IMR-90 (cell line): ENCODE measurements around the gene TCFL5. TPM values are rescaled to one million over a fixed set of nuclear protein-coding genes. Genes with fewer than 3 reads are reported as not detected.

ENCODE experiments used
- ATAC-seq: fragments of 200-7000 bp; cut with Tn5 transposase; 2 replicates; pipeline ENCODE4 v1.9.1; 2020; ENCODE audit warnings: low read depth, mild to moderate bottlenecking, moderate library complexity
- BruUV-seq: library from RNA; stranded (reverse); fragments of 400-500 nt; replicated peaks from 2 replicates; lab custom pipeline; 2021; lab: Mats Ljungman, UMichigan
- CTCF ChIA-PET: fragments of 300-600 bp; formaldehyde crosslinking; extraction: SDS; loops from one replicate; lab custom pipeline; 2021; ENCODE audit warnings: antibody characterized with exemption; lab: Yijun Ruan, JAX
- POLR2A ChIA-PET: fragments of 300-600 bp; sonication (Branson Sonifier 250); formaldehyde crosslinking; loops from one replicate; lab custom pipeline; 2022; ENCODE audit warnings: antibody characterized with exemption; ENCODE audit not compliant: unreplicated experiment; lab: Charles Lee
- DNase-seq: peaks from one replicate; pipeline ENCODE4 v3.0.0; 2013
- H2AFZ ChIP-seq: replicated peaks from 2 replicates; pipeline ENCODE3; 2013; ENCODE audit warnings: low read length, mild to moderate bottlenecking; ENCODE audit not compliant: poor library complexity
- H2AK5ac ChIP-seq: 2 replicates; pipeline ENCODE4 v1.6.1; 2013; ENCODE audit warnings: low read depth, low read length, inconsistent platforms
- H2AK9ac ChIP-seq: replicated peaks from 2 replicates; pipeline ENCODE3; 2013; ENCODE audit warnings: mild to moderate bottlenecking, low read depth, low read length, moderate library complexity; ENCODE audit not compliant: poor library complexity
- H2BK120ac ChIP-seq: 2 replicates; pipeline ENCODE4 v1.6.1; 2013; ENCODE audit warnings: low read depth, low read length, inconsistent platforms
- H2BK15ac ChIP-seq: 3 replicates; pipeline ENCODE4 v1.6.1; 2013; ENCODE audit warnings: low read depth, low read length, inconsistent platforms
- H2BK20ac ChIP-seq: 2 replicates; pipeline ENCODE4 v1.6.1; 2013; ENCODE audit warnings: low read depth, mild to moderate bottlenecking, inconsistent platforms, low read length, moderate library complexity
- H2BK5ac ChIP-seq: 2 replicates; pipeline ENCODE4 v1.6.1; 2013; ENCODE audit warnings: mild to moderate bottlenecking, low read depth, low read length, inconsistent platforms; ENCODE audit not compliant: poor library complexity, severe bottlenecking
- H3K14ac ChIP-seq: replicated peaks from 2 replicates; pipeline ENCODE4 v1.6.1; 2013; ENCODE audit warnings: low read depth, low read length, inconsistent platforms
- H3K18ac ChIP-seq: 2 replicates; pipeline ENCODE4 v1.6.1; 2013; ENCODE audit warnings: low read depth, low read length, control low read depth
- H3K23ac ChIP-seq: 2 replicates; pipeline ENCODE4 v1.6.1; 2013; ENCODE audit warnings: low read depth, low read length, inconsistent platforms
- H3K27ac ChIP-seq: 2 replicates; pipeline ENCODE4 v1.5.1; 2013; ENCODE audit warnings: mild to moderate bottlenecking, control low read depth, low read length; ENCODE audit not compliant: insufficient read depth
- H3K27me3 ChIP-seq: 2 replicates; pipeline ENCODE4 v1.6.1; 2013; ENCODE audit warnings: low read length; ENCODE audit not compliant: control insufficient read depth, insufficient read depth
- H3K36me3 ChIP-seq: 2 replicates; pipeline ENCODE4 v1.6.1; 2013; ENCODE audit warnings: low read length, mixed read lengths; ENCODE audit not compliant: control insufficient read depth, insufficient read depth
- H3K4ac ChIP-seq: 2 replicates; pipeline ENCODE4 v1.6.1; 2013; ENCODE audit warnings: low read depth, low read length, inconsistent platforms
- H3K4me1 ChIP-seq: 2 replicates; pipeline ENCODE4 v1.6.1; 2013; ENCODE audit warnings: low read length, mixed read lengths; ENCODE audit not compliant: control insufficient read depth, insufficient read depth
- H3K4me2 ChIP-seq: 2 replicates; pipeline ENCODE4 v1.6.1; 2013; ENCODE audit warnings: low read depth, mild to moderate bottlenecking, control low read depth, low read length, moderate library complexity
- H3K4me3 ChIP-seq: 2 replicates; pipeline ENCODE4 v1.5.1; 2013; ENCODE audit warnings: low read depth, mild to moderate bottlenecking, control low read depth, low read length, moderate library complexity; ENCODE audit not compliant: insufficient read depth
- H3K56ac ChIP-seq: 2 replicates; pipeline ENCODE4 v1.6.1; 2013; ENCODE audit warnings: low read length, inconsistent platforms; ENCODE audit not compliant: insufficient read depth; ENCODE audit errors: extremely low read depth
- H3K79me1 ChIP-seq, 2 experiments: 2 replicates each; pipeline ENCODE4 v1.6.1; 2013; ENCODE audit warnings: low read length in 2 of 2, inconsistent platforms in 1 of 2, low read depth in 1 of 2
- H3K9ac ChIP-seq: 2 replicates; pipeline ENCODE4 v1.6.1; 2013; ENCODE audit warnings: low read depth, low read length, control low read depth
- H3K9me1 ChIP-seq: 2 replicates; pipeline ENCODE4 v1.6.1; 2013; ENCODE audit warnings: low read length, inconsistent platforms; ENCODE audit not compliant: insufficient read depth
- H3K9me3 ChIP-seq: 2 replicates; pipeline ENCODE4 v1.6.1; 2013; ENCODE audit warnings: low read length; ENCODE audit not compliant: control insufficient read depth, insufficient read depth
- H4K20me1 ChIP-seq: 2 replicates; pipeline ENCODE4 v1.6.1; 2013; ENCODE audit warnings: low read length, inconsistent platforms; ENCODE audit not compliant: insufficient read depth
- H4K5ac ChIP-seq: 2 replicates; pipeline ENCODE4 v1.6.1; 2013; ENCODE audit warnings: mild to moderate bottlenecking, low read depth, low read length, control low read depth
- H4K8ac ChIP-seq, 2 experiments: 2 replicates each; pipeline ENCODE4 v1.6.1; 2013; ENCODE audit warnings: low read depth in 2 of 2, low read length in 2 of 2, control low read depth in 1 of 2, inconsistent platforms in 1 of 2
- H4K91ac ChIP-seq: 2 replicates; pipeline ENCODE4 v1.6.1; 2013; ENCODE audit warnings: low read depth, low read length, inconsistent platforms; ENCODE audit not compliant: insufficient read depth
- RFX5 ChIP-seq: IDR thresholded peaks from 2 replicates; pipeline ENCODE4 v1.8.0; 2012; ENCODE audit warnings: low read depth, mild to moderate bottlenecking, low read length, moderate library complexity
- WGBS, 2 experiments: methylation state at CpG; one replicate each; pipeline versions ENCODE4 v1.1.5 to v1.1.7; 2013; ENCODE audit warnings: missing lambda C conversion rate in 2 of 2; ENCODE audit not compliant: insufficient read length in 1 of 2; ENCODE audit errors: extremely low coverage in 2 of 2; 5-methylcytosine and 5-hydroxymethylcytosine counted together
- dilution Hi-C: fragments of 300-500 bp; cut with HindIII; formaldehyde crosslinking; loops from one replicate; pipeline ENCODE4 v1.14.3; 2018; ENCODE audit warnings: low sequenced_read_pairs; ENCODE audit not compliant: unreplicated experiment
- in situ Hi-C: fragments of 300-500 bp; cut with MboI; formaldehyde crosslinking; loops from 3 replicates; pipeline ENCODE4 v1.14.3; 2019; ENCODE audit warnings: low sequenced_read_pairs, inconsistent platforms, mixed read lengths
- intact Hi-C: fragments of 100-400 bp; cut with micrococcal nuclease; formaldehyde crosslinking; loops from 2 replicates; pipeline ENCODE4 v1.10.0; 2022
- polyA plus RNA-seq, 3 experiments: library from polyadenylated mRNA; depleted of rRNA; stranded (reverse); fragments of >200 nt; gene quantifications; 2 replicates each; pipeline ENCODE4 v1.2.3, GENCODE V29; 2012; ENCODE audit warnings: low replicate concordance in 1 of 3
- total RNA-seq: library from RNA; depleted of rRNA; stranded (reverse); fragments of >200 nt; gene quantifications from 2 replicates; pipeline ENCODE4 v1.2.3, GENCODE V29; 2012

Gene TCFL5
- total and polyA plus RNA-seq, 2 of the 4 experiments (the other 2 are of a cell fraction) = 6.0 to 8.2 TPM

DNA sequence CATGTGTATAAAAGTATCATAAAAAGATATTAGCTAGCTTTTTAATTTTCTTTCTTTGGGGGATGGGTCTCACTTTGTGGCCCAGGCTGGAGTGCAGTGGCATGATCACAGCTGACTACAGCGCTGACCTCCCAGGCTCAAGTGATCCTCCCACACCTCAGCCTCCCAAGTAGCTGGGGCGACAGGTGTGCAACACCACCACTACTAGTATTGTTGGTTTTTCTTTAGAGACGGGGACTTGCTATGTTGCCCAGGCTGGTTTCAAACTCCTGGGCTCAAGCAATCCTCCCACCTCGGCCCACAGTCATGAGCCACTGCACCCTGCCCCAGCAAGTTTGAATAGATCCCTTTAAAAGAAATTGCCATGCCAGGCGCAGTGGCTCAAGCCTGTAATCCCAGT lies 6.5 kb downstream of the TCFL5 start:
- CTCF ChIA-PET = no interaction called here
- dilution Hi-C loops = no loop called here
- no peak overlapping the region for H2AK5ac ChIP-seq

More for the DNA sequence above, 6.5 kb downstream of the TCFL5 start:
- DNase-seq (no peak), ATAC-seq (no peak)
- peaks cover 21 to 56% of the 10 kb centered on the region in 2 experiments for H3K79me1 ChIP-seq
- peaks cover 19% of the 10 kb centered on the region; the same call in 1 of the 2 replicates for H4K20me1 ChIP-seq
- no peak overlapping the region for H2BK20ac ChIP-seq
- H3K9me3 ChIP-seq = no peaks in the 10 kb centered on the region
- H3K14ac ChIP-seq = no peak overlapping the region
- no peak for TF ChIP-seq RFX5
- H2AFZ ChIP-seq = no peak overlapping the region
- H3K9me1 ChIP-seq = peaks cover 4% of the 10 kb centered on the region; the same call in 1 of the 2 replicates
- no peak overlapping the region for H3K4ac ChIP-seq
- H3K56ac ChIP-seq = no peak overlapping the region
- no peak overlapping the region for H2BK15ac ChIP-seq
- POLR2A ChIA-PET = no interaction called here
- no peak overlapping the region for H3K27ac ChIP-seq
- H3K36me3 ChIP-seq = peaks cover 27% of the 10 kb centered on the region
- in situ Hi-C loops = no loop called here
- H2AK9ac ChIP-seq = no peak overlapping the region
- no peaks in the 10 kb centered on the region for H3K4me1 ChIP-seq
- H3K4me3 ChIP-seq = no peak overlapping the region
- H3K4me2 ChIP-seq = no peak overlapping the region
- H4K5ac ChIP-seq = no peak overlapping the region
- H4K8ac ChIP-seq = no peak overlapping the region
- no peak overlapping the region for H3K9ac ChIP-seq
- no peak overlapping the region for H2BK120ac ChIP-seq
- intact Hi-C loops = no loop called here
- H4K91ac ChIP-seq = no peak overlapping the region
- H3K27me3 ChIP-seq = no peaks in the 10 kb centered on the region
- H3K23ac ChIP-seq = no peak overlapping the region
- H3K18ac ChIP-seq = no peak overlapping the region
- no peak overlapping the region for H2BK5ac ChIP-seq
- WGBS, 2 experiments = 83% methylated on average over 1 of the region's 5 CpGs; no CpG with 5 or more reads in 1 of the 2 experiments
- no TSS peak for BruUV-seq
